Suprapubic skin (tissue), 4 donors: ENCODE results near the gene SLC41A1.

ENCODE experiments used
- CTCF ChIP-seq, 2 donors: fragments of 200-600 bp in 1 of 2; fragments of 450-650 bp in 1 of 2; sonication (generic) in 1 of 2; IDR thresholded peaks; one replicate each; pipeline ENCODE4 v1.5.1; 2016 to 2019; ENCODE audit warnings: antibody characterized with exemption in 2 of 2, mild to moderate bottlenecking in 1 of 2, moderate library complexity in 1 of 2
- POLR2A ChIP-seq, 2 donors: fragments of 450-650 bp; IDR thresholded peaks; one replicate each; pipeline ENCODE4 v1.6.1; 2017; ENCODE audit warnings: antibody characterized with exemption in 2 of 2, mild to moderate bottlenecking in 2 of 2, moderate library complexity in 2 of 2
- POLR2AphosphoS5 ChIP-seq, 3 donors: sonication (generic); formaldehyde crosslinking; IDR thresholded peaks; one replicate each; pipeline ENCODE4 v1.6.1; 2017; ENCODE audit warnings: antibody characterized with exemption in 3 of 3

DNA sequence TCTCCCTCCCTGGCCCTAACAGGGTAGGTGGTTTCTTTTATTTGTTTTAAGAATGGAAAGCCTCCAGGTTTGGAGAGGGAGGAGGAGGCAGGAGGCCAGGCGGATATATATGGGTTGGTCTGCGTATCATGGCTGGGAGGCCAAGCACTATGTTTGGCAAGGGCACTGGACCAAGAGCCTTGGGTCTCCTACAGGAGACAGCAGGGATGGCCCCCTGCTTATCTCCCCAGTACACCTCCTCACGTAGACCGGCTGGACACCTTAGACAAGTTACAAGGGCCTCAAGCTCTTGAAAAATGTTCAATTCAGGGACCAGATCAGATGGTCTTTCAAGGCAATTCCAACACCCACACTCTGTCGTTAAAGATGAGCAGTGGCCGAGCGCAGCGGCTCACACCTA lies 10.9 kb downstream of the SLC41A1 start:
- TF ChIP-seq CTCF (IDR thresholded peaks at IDR 0.05) (no peak), POLR2A (IDR thresholded peaks at IDR 0.05) (no peak), POLR2AphosphoS5 (IDR thresholded peaks at IDR 0.05) (no peak)
